ENCODE data around the gene ACOT7. TPM values are rescaled to one million over a fixed set of nuclear protein-coding genes. Genes with fewer than 3 reads are reported as not detected.

The ACOT7 gene
- total RNA-seq, 1 experiment from 2014 or later = 151 TPM

GRCh38 chr1:6251681-6252373, 141.7 kb downstream of the ACOT7 start (continued):
- no peak for TF ChIP-seq SMAD4 (CRISPR knock-in tag; IDR thresholded peaks at IDR 0.05)
- no peak for TF ChIP-seq ZNF263 (CRISPR knock-in tag; IDR thresholded peaks at IDR 0.05; ENCODE audit: low read depth)
- no peak for TF ChIP-seq USF1 (CRISPR knock-in tag; IDR thresholded peaks at IDR 0.05)
- no peak for TF ChIP-seq JAZF1 (CRISPR knock-in tag; IDR thresholded peaks at IDR 0.05)
- TF ChIP-seq ZNF532 (CRISPR knock-in tag; IDR thresholded peaks at IDR 0.05; ENCODE audit: borderline replicate concordance) = no peak
- TF ChIP-seq EMX1 (CRISPR knock-in tag; IDR thresholded peaks at IDR 0.05) = no peak
- TF ChIP-seq ARID4B (CRISPR knock-in tag; IDR thresholded peaks at IDR 0.05; ENCODE audit: borderline replicate concordance) = no peak
- TF ChIP-seq CREB1 (CRISPR knock-in tag; IDR thresholded peaks at IDR 0.05) = no peak
- TF ChIP-seq ZNF317 (CRISPR knock-in tag; IDR thresholded peaks at IDR 0.05; ENCODE audit: borderline replicate concordance, low read depth) = no peak
- no peak for TF ChIP-seq NFYB (CRISPR knock-in tag; conservative IDR thresholded peaks at IDR 0.05; ENCODE audit: low read depth)

- H3K36me3 Mint-ChIP-seq = no peaks in the 10 kb centered on the region
- POLR2A ChIA-PET = no interaction called here
- H3K4me1 Mint-ChIP-seq = peaks cover 10% of the 10 kb centered on the region
- ATAC-seq (no peak), DNase-seq (ENCODE audit: low spot score) (peak; percentile 10)
- H3K27me3 Mint-ChIP-seq (ENCODE audit: low read depth) = peaks cover 52% of the 10 kb centered on the region
- CTCF ChIA-PET = interaction anchor here (0.6 to 9.0 kb wide), 4 partner anchors 11 to 187 kb away, joined by 3 to 164 read pairs (median 62); partner anchors contain the start of genes GPR153 and ICMT
- no peaks in the 10 kb centered on the region for H3K9me3 Mint-ChIP-seq
- no peak overlapping the region for H3K4me3 Mint-ChIP-seq
- H3K27ac Mint-ChIP-seq = no peak overlapping the region
- no peak for TF ChIP-seq ZNF512 (CRISPR knock-in tag; IDR thresholded peaks at IDR 0.05; ENCODE audit: borderline replicate concordance)
- no peak for TF ChIP-seq ZMAT4 (CRISPR knock-in tag; IDR thresholded peaks at IDR 0.05)
- TF ChIP-seq NR3C1 (CRISPR knock-in tag; conservative IDR thresholded peaks at IDR 0.05; ENCODE audit: low read depth) = no peak
These were observed 142.3 kb downstream of the ACOT7 start for GRCh38 chr1:6251233-6251632.
